ENCODE results near the gene LCN10.
A peak's percentile ranks its signal among the peaks of the same experiment; 100 is the strongest.

LCN10 gene

GRCh38 chr9:136738960-136739359, 3.8 kb downstream of the LCN10 start:
- no peak for DNase-seq (ENCODE audit: low spot score)

GRCh38 chr9:136735812-136736480, 6.8 kb downstream of the LCN10 start:
- no peak for DNase-seq (ENCODE audit: low spot score)

- no peak for DNase-seq (ENCODE audit: low spot score)
These were observed 7.8 kb downstream of the LCN10 start for GRCh38 chr9:136734837-136735496.

- no peak for DNase-seq (ENCODE audit: low spot score)
These were observed 9.1 kb downstream of the LCN10 start for GRCh38 chr9:136733611-136734010.

GRCh38 chr9:136732444-136733178, 10.1 kb downstream of the LCN10 start:
- DNase-seq (ENCODE audit: low spot score), result no peak

GRCh38 chr9:136729926-136730325, 12.8 kb downstream of the LCN10 start:
- no peak for DNase-seq (ENCODE audit: low spot score)

GRCh38 chr9:136729144-136729543, 13.6 kb downstream of the LCN10 start:
- DNase-seq (ENCODE audit: low spot score), result no peak

GRCh38 chr9:136728548-136729123, 14.1 kb downstream of the LCN10 start:
- no peak for DNase-seq (ENCODE audit: low spot score)

- peak; percentile 64 for DNase-seq (ENCODE audit: low spot score)
These were observed 14.6 kb downstream of the LCN10 start for GRCh38 chr9:136728080-136728547.

- no peak for DNase-seq (ENCODE audit: low spot score)
These were observed 16.0 kb downstream of the LCN10 start for GRCh38 chr9:136726631-136727191.

GRCh38 chr9:136726118-136726517, 16.6 kb downstream of the LCN10 start:
- DNase-seq (ENCODE audit: low spot score), result no peak

GRCh38 chr9:136725612-136726011, 17.1 kb downstream of the LCN10 start:
- DNase-seq (ENCODE audit: low spot score), result no peak

GRCh38 chr9:136724772-136725171, 18.0 kb downstream of the LCN10 start:
- DNase-seq (ENCODE audit: low spot score), result no peak

- DNase-seq (ENCODE audit: low spot score), result no peak
These were observed 18.8 kb downstream of the LCN10 start for GRCh38 chr9:136723989-136724388.

- no peak for DNase-seq (ENCODE audit: low spot score)
These were observed 19.3 kb downstream of the LCN10 start for GRCh38 chr9:136723362-136723976.

GRCh38 chr9:136722969-136723356, 19.8 kb downstream of the LCN10 start:
- DNase-seq (ENCODE audit: low spot score), result no peak

GRCh38 chr9:136722093-136722968, 20.4 kb downstream of the LCN10 start:
- no peak for DNase-seq (ENCODE audit: low spot score)

GRCh38 chr9:136721339-136722092, 21.2 kb downstream of the LCN10 start:
- no peak for DNase-seq (ENCODE audit: low spot score)

GRCh38 chr9:136720898-136721338, 21.8 kb downstream of the LCN10 start:
- DNase-seq (ENCODE audit: low spot score), result no peak
